Rectal smooth muscle tissue (tissue), 1 donor: ENCODE measurements around the gene ECI2.

Experiments used
- H3K27ac ChIP-seq: one replicate; pipeline ENCODE4 v1.7.0; 2013; ENCODE audit warnings: low read depth, low read length, inconsistent platforms
- H3K27me3 ChIP-seq: one replicate; pipeline ENCODE4 v1.7.0; 2013; ENCODE audit warnings: low read length; ENCODE audit not compliant: control insufficient read depth, insufficient read depth
- H3K36me3 ChIP-seq: one replicate; pipeline ENCODE4 v1.7.0; 2013; ENCODE audit warnings: low read length; ENCODE audit not compliant: control insufficient read depth, insufficient read depth
- H3K4me1 ChIP-seq: one replicate; pipeline ENCODE4 v1.7.0; 2013; ENCODE audit warnings: low read length; ENCODE audit not compliant: control insufficient read depth, insufficient read depth
- H3K4me3 ChIP-seq: one replicate; pipeline ENCODE4 v1.7.0; 2013; ENCODE audit warnings: low read length
- H3K9ac ChIP-seq: one replicate; pipeline ENCODE4 v1.7.0; 2013; ENCODE audit warnings: low read length

Gene ECI2

DNA sequence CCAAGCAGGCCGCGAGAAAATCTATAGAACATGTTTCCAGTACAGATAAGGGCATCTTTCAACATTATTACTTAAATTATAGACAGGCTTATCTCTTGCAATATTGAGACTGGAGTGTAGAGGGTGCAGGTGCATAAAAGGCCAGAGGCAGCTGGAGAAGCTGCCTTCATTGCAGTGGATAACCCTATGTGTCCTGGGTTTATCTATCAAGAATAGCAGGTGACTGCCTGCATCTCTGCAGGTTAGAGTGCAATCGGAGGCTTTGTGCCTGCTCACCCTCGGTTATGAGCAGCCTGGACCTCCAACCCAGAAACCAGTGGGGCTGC lies 28.7 kb upstream of the ECI2 start:
- Histone ChIP-seq H3K9ac (no peak overlapping the region), H3K4me3 (no peak overlapping the region), H3K4me1 (no peaks in the 10 kb centered on the region), H3K36me3 (no peaks in the 10 kb centered on the region), H3K27me3 (no peaks in the 10 kb centered on the region), H3K27ac (no peak overlapping the region)

DNA sequence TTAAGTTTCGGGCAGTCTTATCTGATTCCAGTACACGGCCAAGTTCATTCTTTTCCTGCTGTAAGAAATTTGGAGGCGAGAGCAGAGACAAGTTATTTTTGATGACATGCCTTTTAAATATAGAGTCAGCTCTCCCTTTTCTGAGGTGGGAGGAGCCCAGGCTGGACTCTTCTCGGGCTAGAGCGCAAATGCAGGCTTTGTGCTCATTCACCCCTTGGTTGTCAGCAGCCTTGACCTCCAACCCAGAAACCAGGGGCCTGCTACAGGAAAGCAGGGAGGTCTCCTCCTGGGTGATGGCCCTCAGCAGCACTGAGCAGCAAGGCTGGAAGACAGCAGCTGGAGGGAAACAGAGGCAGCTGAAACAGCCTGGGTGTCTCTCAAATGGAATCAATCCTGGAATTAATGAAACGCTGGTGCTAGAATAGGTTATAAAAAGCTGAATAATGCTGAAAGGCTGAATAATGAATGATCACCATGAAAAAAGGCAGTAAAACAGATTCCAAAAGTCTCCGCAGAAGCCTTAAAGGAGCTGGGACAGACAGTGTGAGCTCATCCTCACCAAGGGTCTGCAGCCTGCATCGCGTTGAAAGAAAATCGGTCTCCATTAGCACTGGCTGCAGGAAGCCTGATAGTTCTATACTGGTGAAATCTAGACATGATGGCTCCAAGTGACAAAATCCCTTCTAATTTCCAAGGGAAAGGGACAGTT lies 28.2 kb upstream of the ECI2 start:
- Histone ChIP-seq H3K9ac (no peak overlapping the region), H3K36me3 (no peaks in the 10 kb centered on the region), H3K27ac (no peak overlapping the region), H3K4me3 (no peak overlapping the region), H3K27me3 (no peaks in the 10 kb centered on the region), H3K4me1 (no peaks in the 10 kb centered on the region)

DNA sequence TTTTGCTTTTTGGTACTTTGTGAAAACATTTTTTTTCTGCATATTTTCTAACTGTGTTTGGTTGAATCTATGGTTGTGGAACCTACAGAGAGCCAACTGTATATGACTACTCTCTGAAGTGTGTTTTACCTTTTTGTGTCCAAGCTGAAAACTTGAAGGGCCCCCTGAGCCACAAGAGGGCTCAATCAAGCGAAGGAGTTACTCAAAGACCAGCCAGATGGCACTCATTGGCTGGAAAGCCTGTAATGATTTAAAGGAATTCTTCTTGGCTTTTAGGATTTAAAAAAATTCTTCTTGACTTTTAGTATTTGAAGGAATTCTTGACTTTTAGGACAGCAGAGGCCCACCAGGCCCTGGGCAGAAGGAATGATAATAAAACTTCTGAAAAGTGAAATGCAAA lies 27.0 kb upstream of the ECI2 start:
- H3K9ac ChIP-seq, result no peak overlapping the region
- H3K4me1 ChIP-seq, result no peaks in the 10 kb centered on the region
- H3K4me3 ChIP-seq, result no peak overlapping the region
- no peaks in the 10 kb centered on the region for H3K27me3 ChIP-seq
- H3K27ac ChIP-seq, result no peak overlapping the region
- H3K36me3 ChIP-seq, result no peaks in the 10 kb centered on the region

DNA sequence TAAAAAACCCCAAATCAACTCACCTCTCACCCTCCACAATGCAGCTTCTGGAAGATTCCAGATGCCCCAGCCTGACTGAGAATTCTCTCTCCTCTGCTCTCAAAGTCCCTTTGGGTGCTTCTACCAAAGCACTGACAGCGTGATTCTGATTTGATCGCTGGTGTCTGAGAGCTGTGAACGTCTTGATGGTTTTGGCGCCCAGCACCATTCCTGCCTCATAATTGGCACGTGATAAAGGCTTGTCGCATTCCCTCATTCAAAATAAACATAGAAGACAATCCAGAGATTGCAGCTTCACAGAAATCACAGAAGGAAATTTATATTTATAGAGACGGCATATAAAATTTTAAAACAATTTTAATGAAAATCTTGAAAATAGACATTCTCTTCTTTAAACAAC lies 24.1 kb upstream of the ECI2 start:
- H3K27ac ChIP-seq, result no peak overlapping the region
- H3K9ac ChIP-seq, result no peak overlapping the region
- no peaks in the 10 kb centered on the region for H3K27me3 ChIP-seq
- no peak overlapping the region for H3K4me3 ChIP-seq
- no peaks in the 10 kb centered on the region for H3K4me1 ChIP-seq
- H3K36me3 ChIP-seq, result no peaks in the 10 kb centered on the region

DNA sequence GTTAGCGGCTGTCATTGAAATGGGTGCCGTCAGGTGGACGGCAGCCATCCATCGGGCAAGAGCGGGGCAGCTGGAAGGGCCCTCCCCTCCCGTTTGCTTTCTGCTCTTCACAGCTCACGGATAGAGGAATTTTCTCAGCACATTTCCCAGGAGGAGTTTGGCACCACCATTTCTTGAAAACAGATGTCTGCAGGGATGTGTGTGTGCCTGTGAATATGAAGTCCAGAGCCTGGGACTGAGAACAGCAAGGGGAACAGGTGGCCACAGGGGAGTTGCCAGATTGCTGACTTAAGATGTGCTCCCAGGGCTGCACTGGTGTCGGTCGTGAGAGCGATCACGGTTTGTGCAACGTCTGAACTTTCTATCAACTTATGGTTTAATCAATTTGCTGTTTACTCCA lies 22.1 kb upstream of the ECI2 start:
- no peaks in the 10 kb centered on the region for H3K36me3 ChIP-seq
- no peak overlapping the region for H3K9ac ChIP-seq
- no peaks in the 10 kb centered on the region for H3K27me3 ChIP-seq
- H3K27ac ChIP-seq, result no peak overlapping the region
- H3K4me3 ChIP-seq, result no peak overlapping the region
- H3K4me1 ChIP-seq, result no peaks in the 10 kb centered on the region

DNA sequence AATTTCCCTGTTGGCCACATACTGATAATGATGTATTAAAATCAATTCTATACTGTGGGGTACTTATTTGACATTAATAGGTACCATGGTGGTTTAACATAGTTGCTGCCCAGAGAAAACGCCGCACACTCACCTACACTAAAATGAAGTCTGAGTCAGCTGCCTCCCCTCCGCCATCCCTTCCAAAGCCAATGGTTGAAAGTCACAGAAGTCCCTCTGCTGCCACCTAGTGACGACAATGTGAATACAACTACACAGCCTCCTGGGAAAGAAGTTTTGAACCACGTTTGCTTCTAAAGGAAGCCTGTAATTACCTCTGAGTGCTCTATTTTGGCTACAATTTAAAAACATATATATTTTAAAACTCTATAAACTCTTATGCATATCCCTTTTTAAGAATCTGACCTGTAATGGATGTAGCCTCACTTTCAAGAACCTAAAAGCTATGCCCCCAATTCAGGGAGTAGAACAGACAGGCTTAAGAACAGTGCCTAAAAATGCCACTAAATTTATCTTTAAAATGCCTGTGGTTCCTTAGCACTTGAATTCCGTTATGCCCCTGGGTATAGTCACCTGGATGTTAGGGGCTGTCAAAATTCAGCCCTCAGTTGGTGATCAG lies 20.6 kb upstream of the ECI2 start:
- H3K27ac ChIP-seq, result no peak overlapping the region
- H3K4me3 ChIP-seq, result no peak overlapping the region
- no peaks in the 10 kb centered on the region for H3K27me3 ChIP-seq
- no peaks in the 10 kb centered on the region for H3K4me1 ChIP-seq
- no peaks in the 10 kb centered on the region for H3K36me3 ChIP-seq
- H3K9ac ChIP-seq, result no peak overlapping the region

DNA sequence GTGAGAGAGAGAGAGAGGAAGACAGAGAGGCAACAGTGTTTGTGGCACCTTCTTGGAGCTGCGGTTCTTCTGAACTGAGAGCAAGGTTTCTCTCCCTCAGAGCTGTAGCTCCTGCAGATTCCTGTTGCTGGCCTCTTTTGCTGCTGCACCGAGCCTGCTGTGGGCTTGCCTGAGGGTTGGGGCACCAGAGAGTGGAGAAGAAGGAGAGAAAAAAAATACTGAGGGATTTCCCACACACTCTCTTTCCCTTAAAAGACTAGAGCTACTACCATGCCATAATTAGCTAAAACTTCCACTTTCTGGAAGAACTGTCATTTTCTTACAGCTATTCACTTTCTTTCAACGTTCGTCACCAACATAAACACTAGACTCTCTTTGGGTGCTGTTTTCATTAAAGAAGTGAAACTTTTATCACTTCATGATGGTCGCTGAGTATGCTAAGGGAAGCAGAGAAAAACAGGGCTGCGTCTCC lies 18.2 kb upstream of the ECI2 start:
- no peaks in the 10 kb centered on the region for H3K4me1 ChIP-seq
- H3K4me3 ChIP-seq, result no peak overlapping the region
- no peaks in the 10 kb centered on the region for H3K27me3 ChIP-seq
- H3K9ac ChIP-seq, result no peak overlapping the region
- H3K36me3 ChIP-seq, result no peaks in the 10 kb centered on the region
- H3K27ac ChIP-seq, result no peak overlapping the region

DNA sequence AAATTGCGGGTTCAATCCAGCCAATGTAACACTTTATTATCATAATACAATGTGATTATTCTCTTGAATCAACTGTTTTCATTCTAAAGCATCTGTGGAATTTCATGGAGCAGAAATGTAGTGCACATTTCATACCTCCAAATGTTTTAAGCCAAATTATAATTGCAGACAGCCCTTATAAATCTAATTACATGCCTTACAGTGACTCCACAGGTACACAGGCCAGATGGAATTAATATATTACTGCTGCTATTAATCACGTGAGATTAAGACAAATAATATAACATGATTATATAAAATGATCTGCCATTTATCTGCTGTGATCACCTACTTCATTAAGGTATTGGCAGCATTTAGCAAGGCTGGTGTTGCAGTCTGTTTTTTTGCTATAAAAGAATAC lies 9.7 kb upstream of the ECI2 start:
- no peaks in the 10 kb centered on the region for H3K27me3 ChIP-seq

DNA sequence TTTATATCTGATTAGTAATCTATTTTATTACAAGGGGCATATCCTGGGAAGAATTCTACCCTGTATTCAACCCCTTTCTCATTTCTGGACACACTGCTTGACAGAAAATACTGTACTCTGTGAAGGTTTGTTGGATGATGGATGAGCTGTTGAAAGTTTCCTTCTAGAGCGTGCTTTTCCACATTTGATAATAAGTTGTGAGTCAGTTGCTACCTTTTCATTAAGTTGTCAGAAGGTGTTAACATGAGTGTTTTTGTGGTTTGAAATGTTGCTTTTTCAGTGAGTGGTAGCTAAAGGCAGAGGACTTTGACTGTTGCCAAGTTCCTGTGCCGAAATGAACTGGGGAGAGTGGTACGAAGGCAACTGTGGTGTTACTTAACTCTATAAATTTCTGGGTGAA lies 3.9 kb upstream of the ECI2 start:
- Histone ChIP-seq H3K4me3 (no peak overlapping the region), H3K27ac (no peak overlapping the region), H3K36me3 (no peaks in the 10 kb centered on the region)

More for the DNA sequence above, 9.7 kb upstream of the ECI2 start:
- Histone ChIP-seq H3K4me3 (no peak overlapping the region), H3K4me1 (no peaks in the 10 kb centered on the region), H3K36me3 (no peaks in the 10 kb centered on the region), H3K9ac (no peak overlapping the region), H3K27ac (no peak overlapping the region)

DNA sequence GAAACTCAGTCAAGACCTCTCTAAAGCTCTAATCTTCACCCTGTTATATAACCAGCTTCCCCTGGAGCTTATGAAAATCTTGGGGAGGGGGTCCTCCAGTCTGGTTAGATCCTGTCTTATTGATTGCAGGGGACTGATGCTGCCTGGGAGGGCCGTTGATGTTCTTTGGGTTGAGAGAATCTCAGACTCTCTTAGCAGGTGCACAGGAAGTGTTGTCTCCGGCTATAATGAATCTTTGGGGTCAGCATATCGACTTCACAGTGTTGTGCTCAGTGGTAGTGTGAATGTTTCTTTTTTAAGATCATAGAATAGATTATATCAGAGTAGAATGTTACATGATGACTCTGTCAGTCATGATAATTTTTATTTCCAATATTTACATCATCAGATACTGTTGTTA lies 2.8 kb upstream of the ECI2 start:
- Histone ChIP-seq H3K36me3 (no peaks in the 10 kb centered on the region), H3K27ac (no peak overlapping the region), H3K4me3 (no peak overlapping the region), H3K4me1 (peaks cover 13% of the 10 kb centered on the region), H3K9ac (no peak overlapping the region), H3K27me3 (no peaks in the 10 kb centered on the region)

More for the DNA sequence above, 3.9 kb upstream of the ECI2 start:
- Histone ChIP-seq H3K4me1 (peaks cover 5% of the 10 kb centered on the region), H3K9ac (no peak overlapping the region), H3K27me3 (no peaks in the 10 kb centered on the region)

DNA sequence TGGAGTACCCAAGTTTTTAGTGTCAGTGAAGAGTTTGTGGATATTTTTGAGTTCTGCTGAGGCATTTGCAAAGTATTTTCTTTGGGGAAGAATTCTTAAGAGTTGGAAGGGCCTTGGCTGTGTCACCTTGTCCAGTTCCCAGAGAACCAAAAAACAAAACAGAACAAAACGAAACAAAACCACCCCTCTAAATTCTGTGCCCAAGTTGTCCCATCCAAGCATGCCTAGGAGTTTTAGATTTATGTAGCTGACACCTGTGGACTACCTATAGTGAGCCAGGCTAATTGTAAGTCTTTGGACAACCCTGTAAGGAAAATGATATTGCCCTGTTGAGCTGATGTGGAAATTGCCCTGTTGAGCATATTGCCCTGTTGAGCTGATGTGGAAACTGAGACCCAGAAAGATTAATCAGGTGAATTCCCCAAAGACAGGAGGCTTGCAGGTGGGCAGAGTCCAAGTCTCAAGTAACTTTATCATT lies 1.0 kb upstream of the ECI2 start:
- Histone ChIP-seq H3K36me3 (peaks cover 5% of the 10 kb centered on the region), H3K27me3 (no peaks in the 10 kb centered on the region), H3K27ac (peak overlapping the region; percentile 80), H3K4me1 (peaks cover 13% of the 10 kb centered on the region), H3K4me3 (peak overlapping the region; percentile 77), H3K9ac (peak overlapping the region; percentile 19)

DNA sequence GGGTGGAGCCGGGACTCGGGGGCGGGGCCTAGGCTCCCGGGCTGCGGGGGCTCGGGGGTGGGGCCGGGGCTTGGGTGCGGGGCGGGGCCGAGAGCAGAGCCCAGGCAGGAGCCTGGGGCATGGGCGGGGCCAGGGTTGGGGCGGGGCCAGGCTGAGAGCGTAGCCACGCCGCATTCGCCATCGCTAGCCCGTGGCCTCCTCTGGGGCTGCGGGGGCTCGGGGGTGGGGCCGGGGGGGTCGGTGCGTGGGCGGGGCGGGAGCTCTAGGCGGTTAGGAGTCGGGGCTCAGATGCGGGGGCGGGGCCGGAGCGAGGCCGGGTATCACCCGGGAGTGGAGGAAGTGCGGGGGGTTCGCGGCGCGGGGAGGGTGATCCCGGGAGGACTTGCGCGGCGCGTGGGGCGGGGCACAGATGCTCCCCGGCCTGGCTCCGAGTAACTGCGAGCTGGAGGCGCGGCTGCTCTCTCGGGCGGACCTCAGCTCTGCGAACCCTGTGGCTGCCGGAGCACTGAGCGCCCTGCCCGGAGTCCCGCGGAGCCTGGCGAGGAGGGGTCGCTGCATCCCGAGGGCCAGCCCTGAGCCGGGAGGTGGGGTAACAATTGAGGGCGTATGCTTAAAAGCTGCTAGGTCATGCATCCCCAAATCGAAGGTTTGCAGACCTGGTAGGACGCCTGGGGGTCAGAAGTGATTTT lies 434 bp upstream of the ECI2 start:
- Histone ChIP-seq H3K27ac (peak overlapping the region; percentile 80), H3K4me1 (peaks cover 13% of the 10 kb centered on the region), H3K4me3 (peak overlapping the region; percentile 77), H3K36me3 (peaks cover 5% of the 10 kb centered on the region), H3K27me3 (no peaks in the 10 kb centered on the region), H3K9ac (peak overlapping the region; percentile 19)
